LNCAP (cell line): ENCODE measurements around the gene SPATA24.

Experiments used
- TF ChIP-seq, protein P1 (sequence below): fragments of 450-650 bp; IDR thresholded peaks from 2 replicates; pipeline ENCODE4 v1.5.1; 2017; ENCODE audit warnings: mild to moderate bottlenecking

The SPATA24 gene

DNA sequence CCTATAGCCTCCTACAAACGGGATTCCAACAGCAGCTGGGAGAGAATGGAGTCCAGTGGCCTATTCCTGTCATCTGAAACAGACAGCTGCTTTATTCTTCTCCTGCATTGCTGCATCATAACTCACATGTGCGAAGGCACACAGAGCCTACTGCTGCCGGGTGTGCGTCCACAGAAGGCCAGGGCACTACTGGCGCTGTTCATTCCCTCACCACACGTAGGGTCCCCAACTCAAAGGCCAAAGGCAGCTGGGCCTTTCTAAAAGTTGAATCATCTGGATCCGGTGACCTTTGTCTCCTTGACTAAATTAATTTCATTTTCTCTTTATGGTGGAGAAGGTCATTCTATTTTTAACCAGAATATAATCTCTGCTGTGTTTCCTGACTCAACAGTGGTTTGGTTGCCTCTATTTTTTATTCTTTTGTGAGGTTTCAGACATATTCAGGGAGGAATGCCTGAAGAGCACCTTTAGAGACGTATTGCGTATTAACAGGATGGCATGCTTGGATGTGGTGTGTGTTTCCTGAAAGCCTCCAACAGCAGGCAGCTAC is 10.8 kb upstream of the SPATA24 start:
- TF ChIP-seq, protein P1, sequence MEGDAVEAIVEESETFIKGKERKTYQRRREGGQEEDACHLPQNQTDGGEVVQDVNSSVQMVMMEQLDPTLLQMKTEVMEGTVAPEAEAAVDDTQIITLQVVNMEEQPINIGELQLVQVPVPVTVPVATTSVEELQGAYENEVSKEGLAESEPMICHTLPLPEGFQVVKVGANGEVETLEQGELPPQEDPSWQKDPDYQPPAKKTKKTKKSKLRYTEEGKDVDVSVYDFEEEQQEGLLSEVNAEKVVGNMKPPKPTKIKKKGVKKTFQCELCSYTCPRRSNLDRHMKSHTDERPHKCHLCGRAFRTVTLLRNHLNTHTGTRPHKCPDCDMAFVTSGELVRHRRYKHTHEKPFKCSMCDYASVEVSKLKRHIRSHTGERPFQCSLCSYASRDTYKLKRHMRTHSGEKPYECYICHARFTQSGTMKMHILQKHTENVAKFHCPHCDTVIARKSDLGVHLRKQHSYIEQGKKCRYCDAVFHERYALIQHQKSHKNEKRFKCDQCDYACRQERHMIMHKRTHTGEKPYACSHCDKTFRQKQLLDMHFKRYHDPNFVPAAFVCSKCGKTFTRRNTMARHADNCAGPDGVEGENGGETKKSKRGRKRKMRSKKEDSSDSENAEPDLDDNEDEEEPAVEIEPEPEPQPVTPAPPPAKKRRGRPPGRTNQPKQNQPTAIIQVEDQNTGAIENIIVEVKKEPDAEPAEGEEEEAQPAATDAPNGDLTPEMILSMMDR = no peak

DNA sequence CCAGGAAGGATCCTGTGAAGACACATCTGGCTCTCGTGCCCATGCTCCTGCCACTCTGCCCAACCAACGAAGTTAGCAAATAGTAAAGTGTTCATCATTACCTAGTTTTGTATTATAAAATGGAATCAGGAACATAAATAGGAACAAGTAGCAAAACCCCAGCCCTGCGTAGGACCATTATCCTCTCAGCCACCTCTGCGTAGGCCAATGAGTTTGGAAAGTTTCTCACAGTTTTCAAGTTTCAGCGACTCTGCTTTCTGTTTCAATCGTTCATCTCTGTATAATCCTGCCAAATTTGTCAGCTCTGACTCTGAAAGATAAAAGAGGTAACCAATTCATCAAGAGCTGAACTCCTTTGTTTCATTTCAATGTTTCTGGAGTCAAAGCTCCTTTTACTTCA is 10.1 kb upstream of the SPATA24 start:
- TF ChIP-seq, protein P1 = no peak

DNA sequence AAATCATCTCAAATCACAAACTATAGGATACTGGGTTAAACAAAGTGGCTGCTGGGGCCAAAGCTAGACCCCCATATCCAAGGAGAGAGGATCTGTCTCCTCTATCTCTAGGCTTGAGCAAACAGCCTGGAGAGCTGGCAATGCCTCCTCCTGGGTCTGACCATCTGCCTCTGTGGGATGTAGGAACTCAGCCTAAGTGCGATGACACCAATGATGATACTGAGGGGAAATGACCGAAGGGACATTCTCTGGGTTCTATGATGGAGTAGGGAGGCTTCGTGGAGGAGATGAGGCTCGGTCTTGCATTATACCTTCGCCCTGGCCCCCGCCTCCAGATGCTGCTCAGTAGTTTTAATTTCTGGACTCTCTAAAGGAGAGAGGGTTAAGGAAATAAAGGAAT is 9.3 kb upstream of the SPATA24 start:
- TF ChIP-seq, protein P1 = no peak

DNA sequence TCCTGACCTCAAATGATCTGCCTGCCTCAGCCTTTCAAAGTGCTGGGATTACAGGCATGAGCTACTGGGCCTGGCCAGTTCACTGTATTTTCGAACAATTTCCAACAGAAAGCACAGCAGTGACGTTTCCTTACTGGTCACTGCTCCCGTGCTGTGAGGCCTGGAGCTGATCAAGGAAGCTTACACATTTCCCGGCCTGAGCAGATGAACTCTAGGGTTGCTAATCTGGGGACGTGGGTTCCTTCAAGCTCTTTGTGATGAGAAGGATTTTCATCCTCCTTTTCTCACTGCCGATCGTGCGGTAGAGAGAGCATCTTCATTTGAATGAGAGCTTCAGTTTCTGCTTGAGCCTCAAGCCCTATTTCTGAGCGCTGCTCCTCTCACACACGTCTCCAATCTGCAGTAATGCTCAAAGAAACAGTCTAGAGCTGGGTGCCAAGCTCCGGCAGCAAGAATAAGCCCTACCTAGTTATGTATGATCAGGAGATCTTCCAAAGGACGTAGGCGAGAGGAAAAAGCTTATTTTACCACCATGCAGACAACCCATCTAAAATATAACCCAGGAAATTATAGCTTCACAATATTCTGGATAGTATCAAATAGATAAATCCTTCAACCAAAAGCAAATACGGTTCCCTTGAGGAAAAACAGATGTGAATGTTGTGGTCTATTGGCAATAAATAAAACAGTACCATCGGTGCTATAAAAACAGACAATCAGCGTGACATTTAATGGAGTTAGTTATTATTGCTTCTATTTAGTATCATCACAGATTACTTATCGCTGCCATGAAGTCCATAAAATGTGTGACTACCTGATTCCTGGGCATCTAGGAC is 7.3 kb upstream of the SPATA24 start:
- TF ChIP-seq, protein P1 = no peak

DNA sequence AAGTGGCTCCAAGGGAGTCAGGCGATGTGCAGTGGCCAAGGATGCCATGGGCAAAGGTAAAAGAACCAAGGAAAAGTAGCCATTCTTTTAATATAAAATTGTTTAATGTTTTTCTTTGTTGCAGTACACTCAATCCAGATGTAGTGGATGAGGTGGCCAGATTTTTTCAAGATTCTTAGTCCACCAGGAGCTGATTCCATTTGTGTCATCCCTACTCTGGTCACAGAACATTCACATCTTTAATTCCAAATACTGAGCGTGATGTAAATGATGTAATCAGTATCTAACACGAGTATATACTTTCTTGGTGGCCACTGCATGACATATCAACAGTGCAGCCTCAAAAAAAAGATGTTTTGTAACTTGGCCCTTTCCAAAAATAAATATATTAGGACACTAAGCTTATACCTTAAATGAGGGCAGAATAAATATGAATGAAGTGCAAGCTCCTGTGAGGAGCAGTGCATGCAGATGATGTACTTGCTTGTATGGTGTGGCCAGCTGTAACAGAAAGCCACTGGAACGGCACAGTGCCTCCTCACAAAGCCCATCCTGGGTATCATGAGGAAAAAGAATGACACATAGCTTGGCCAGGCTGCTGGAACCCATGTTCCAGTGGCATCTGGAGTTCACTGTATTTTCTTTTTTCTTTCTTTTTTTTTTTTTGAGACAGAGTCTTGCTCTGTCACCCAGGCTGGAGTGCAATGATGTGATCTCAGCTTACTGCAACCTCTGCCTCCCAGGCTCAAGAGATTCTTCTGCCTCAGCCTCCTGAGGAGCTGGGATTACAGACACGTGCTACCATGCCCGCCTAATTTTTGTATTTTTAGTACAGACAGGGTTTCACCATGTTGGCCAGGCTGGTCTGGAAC is 6.5 kb upstream of the SPATA24 start:
- TF ChIP-seq, protein P1 = no peak

DNA sequence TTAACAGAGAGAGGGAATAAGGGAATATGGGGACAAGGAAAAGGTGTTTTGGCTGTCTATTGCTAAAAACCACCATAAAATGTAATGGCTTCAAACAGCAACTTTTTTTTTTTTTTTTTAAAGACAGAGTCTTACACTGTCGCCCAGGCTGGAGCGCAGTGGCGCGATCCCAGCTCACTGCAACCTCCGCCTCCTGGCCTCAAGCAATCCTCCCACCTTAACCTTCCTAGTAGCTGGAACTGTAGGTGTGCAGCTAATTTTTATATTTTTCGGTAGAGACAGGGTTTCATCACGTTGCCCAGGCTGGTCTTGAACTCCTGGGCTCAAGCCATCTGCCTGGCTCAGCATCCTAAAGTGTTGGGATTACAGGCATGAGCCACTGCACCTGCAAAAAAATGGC is 4.3 kb upstream of the SPATA24 start:
- TF ChIP-seq, protein P1 = no peak

DNA sequence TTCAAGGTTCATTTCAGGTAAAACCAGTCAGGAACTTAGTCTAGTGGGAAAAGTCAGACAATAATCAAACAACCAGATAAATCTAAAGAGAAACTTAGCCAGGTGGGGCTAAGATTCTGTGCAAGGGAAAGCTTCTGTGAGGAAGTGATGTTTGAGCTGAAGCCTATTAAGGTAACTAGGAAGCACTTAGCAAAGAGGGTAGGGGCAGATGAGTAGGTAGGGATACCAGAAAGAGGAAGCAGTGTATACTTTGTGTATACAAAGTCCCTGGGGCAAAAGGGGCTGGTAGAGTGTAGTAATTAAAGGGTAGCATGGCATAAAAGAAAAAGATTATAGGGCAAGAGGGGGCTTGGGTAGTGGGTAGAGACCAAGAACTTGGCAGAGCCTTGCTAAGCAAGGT is 3.6 kb upstream of the SPATA24 start:
- TF ChIP-seq, protein P1 = no peak
